ENCODE data around the gene NDUFAB1.

NDUFAB1 gene

GRCh38 chr16:23572394-23572793 lies 23.7 kb downstream of the NDUFAB1 start:
- TF ChIP-seq CTCF (IDR thresholded peaks at IDR 0.05; ENCODE audit: low read depth, low read length) = no peak
- no peak for DNase-seq (ENCODE audit: extremely low read depth, low read depth)

DNA sequence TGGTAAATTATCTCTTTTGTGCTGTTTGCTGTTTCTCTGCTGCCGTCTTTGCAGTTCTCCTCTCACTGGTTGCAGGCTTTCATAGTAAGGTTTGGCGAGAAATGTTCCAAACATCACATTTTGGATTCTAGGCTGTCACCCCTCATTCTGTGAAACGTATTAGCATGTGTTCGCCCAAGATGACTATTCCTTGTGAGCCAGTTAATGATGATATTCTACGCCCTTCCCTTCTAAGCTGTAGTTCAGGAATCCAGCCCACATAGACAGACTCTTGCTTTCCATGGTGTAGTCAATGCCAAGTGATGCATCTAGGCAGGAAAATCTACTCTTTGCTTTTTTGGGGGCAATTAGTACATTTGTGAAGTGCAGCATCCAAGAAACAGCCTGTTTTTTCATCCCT lies 24.2 kb downstream of the NDUFAB1 start:
- no peak for TF ChIP-seq CTCF (IDR thresholded peaks at IDR 0.05; ENCODE audit: low read depth, low read length)
- no peak for DNase-seq (ENCODE audit: extremely low read depth, low read depth)

GRCh38 chr16:23570992-23571632 lies 25.0 kb downstream of the NDUFAB1 start:
- TF ChIP-seq CTCF (IDR thresholded peaks at IDR 0.05; ENCODE audit: low read depth, low read length) = no peak
- DNase-seq (ENCODE audit: extremely low read depth, low read depth) = no peak

GRCh38 chr16:23567602-23568001 lies 28.5 kb downstream of the NDUFAB1 start:
- TF ChIP-seq CTCF (IDR thresholded peaks at IDR 0.05; ENCODE audit: low read depth, low read length) = no peak
- DNase-seq (ENCODE audit: extremely low read depth, low read depth) = no peak

DNA sequence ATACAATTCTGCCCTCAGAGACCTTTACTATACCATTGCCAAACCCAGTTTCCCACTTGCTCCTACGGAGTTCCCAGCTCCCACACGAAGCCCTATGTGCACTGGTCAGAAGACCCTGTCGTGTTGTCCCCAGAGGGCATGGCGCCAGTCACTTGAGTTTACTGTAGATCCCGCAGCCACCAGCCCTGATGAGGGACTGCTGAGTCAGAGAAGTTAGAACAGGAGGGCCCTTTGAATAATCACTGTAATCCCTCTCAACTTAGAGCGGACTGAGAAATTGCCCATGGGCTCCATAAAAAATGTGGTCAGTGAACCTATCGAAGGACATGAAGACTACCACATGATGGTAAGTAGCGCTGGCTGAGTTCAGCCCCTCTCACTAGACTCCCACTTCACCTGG lies 29.4 kb downstream of the NDUFAB1 start:
- TF ChIP-seq CTCF (IDR thresholded peaks at IDR 0.05; ENCODE audit: low read depth, low read length) = no peak
- no peak for DNase-seq (ENCODE audit: extremely low read depth, low read depth)

GRCh38 chr16:23564575-23565363 lies 31.3 kb downstream of the NDUFAB1 start:
- no peak for TF ChIP-seq CTCF (IDR thresholded peaks at IDR 0.05; ENCODE audit: low read depth, low read length)
- no peak for DNase-seq (ENCODE audit: extremely low read depth, low read depth)

GRCh38 chr16:23563186-23563585 lies 32.9 kb downstream of the NDUFAB1 start:
- no peak for DNase-seq (ENCODE audit: extremely low read depth, low read depth)
- no peak for TF ChIP-seq CTCF (IDR thresholded peaks at IDR 0.05; ENCODE audit: low read depth, low read length)
